Stomach (tissue), 4 donors: Measurements from ENCODE around the gene RXRA.

Source experiments
- EP300 ChIP-seq: sonication (generic); formaldehyde crosslinking; IDR thresholded peaks from one replicate; pipeline ENCODE4 v1.6.1; 2017; ENCODE audit warnings: antibody characterized with exemption
- POLR2A ChIP-seq, 4 donors: fragments of 450-650 bp; IDR thresholded peaks; one replicate each; pipeline ENCODE4 v1.6.1; 2016; ENCODE audit warnings: antibody characterized with exemption in 4 of 4, control low read depth in 2 of 4, mild to moderate bottlenecking in 1 of 4, moderate library complexity in 1 of 4
- TF ChIP-seq, protein P1 (sequence below), 7 experiments: fragments of 450-650 bp in 4 of 7; fragments of 200-600 bp in 3 of 7; sonication (generic) in 3 of 7; IDR thresholded peaks; one replicate each; pipeline ENCODE4 v1.5.1; 2016 to 2019; ENCODE audit warnings: antibody characterized with exemption in 7 of 7, control low read depth in 2 of 7, mild to moderate bottlenecking in 1 of 7

DNA sequence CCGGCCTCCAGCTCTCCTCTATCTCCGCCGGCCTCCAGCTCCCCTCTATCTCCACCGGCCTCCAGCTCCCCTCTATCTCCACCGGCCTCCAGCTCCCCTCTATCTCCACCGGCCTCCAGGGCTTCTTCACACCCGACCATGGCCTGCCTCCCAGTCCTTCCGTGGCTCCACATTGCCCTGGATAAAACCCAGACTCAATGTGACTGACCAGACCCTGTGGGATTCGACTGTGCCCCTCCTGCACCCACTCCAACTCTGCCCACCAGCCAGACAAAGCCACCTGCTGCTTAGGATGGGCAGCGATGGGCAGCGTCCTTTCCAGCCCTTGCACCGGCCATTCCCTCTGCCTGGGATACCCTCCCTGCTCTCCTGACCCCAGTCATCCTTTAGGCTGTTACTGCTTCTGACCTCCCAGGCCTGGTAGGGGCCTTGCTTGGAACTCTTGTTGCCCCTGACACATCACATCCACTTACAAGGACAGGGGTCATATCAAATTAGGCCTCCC is 30.5 kb upstream of the RXRA start:
- TF ChIP-seq, protein P1, sequence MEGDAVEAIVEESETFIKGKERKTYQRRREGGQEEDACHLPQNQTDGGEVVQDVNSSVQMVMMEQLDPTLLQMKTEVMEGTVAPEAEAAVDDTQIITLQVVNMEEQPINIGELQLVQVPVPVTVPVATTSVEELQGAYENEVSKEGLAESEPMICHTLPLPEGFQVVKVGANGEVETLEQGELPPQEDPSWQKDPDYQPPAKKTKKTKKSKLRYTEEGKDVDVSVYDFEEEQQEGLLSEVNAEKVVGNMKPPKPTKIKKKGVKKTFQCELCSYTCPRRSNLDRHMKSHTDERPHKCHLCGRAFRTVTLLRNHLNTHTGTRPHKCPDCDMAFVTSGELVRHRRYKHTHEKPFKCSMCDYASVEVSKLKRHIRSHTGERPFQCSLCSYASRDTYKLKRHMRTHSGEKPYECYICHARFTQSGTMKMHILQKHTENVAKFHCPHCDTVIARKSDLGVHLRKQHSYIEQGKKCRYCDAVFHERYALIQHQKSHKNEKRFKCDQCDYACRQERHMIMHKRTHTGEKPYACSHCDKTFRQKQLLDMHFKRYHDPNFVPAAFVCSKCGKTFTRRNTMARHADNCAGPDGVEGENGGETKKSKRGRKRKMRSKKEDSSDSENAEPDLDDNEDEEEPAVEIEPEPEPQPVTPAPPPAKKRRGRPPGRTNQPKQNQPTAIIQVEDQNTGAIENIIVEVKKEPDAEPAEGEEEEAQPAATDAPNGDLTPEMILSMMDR (IDR thresholded peaks at IDR 0.05), result no peak
- TF ChIP-seq POLR2A (IDR thresholded peaks at IDR 0.05) (no peak), EP300 (no peak)
